SU-DHL-6 (cell line): ENCODE measurements around the gene PHLDA2.

Experiments used
- CTCF ChIP-seq: fragments of 200-600 bp; sonication (generic); IDR thresholded peaks from one replicate; pipeline ENCODE4 v1.5.1; 2017; ENCODE audit warnings: antibody characterized with exemption, mild to moderate bottlenecking, low read length, moderate library complexity; ENCODE audit not compliant: insufficient read depth, poor library complexity, severe bottlenecking
- EZH2phosphoT487 ChIP-seq: fragments of 200-600 bp; sonication (generic), shearing (Covaris generic); conservative IDR thresholded peaks from 2 replicates; pipeline ENCODE4 v1.6.1; 2018; ENCODE audit warnings: mild to moderate bottlenecking, antibody characterized with exemption, low read length, moderate library complexity, mixed read lengths

- TF ChIP-seq CTCF (no peak), EZH2phosphoT487 (no peak)
Observed at GRCh38 chr11:2919188-2919587, 10.0 kb downstream of the PHLDA2 start.
